T-helper 1 cell treated with Interleukin-12 subunit alpha and Interleukin-12 subunit beta and Interleukin-4 antibody, amounts not matched to agents 30 ng/mL and 1 ng/mL, for 36 hours (primary cell): Measurements from ENCODE around the gene PSEN1. TPM values are rescaled to one million over a fixed set of nuclear protein-coding genes. Genes with fewer than 3 reads are reported as not detected.
"Not testable (repeated sequence)": the region's sequence is repeated elsewhere in the genome, so short reads cannot be mapped to it uniquely, and the experiment has no call there.

Experiments used
- intact Hi-C: fragments of 100-400 bp; cut with micrococcal nuclease; formaldehyde crosslinking; loops from one replicate; pipeline ENCODE4 v1.15.1; 2024
- total RNA-seq: library from RNA; stranded (reverse); gene quantifications from 2 replicates; pipeline ENCODE4 v1.2.3, GENCODE V29; 2022

The PSEN1 gene
- total RNA-seq, 1 donor from 2014 or later: 52.1 TPM

- intact Hi-C loops: no loop called here
These were observed 30.1 kb downstream of the PSEN1 start for GRCh38 chr14:73166399-73166798.

- intact Hi-C loops: no loop called here
These were observed 31.4 kb downstream of the PSEN1 start for GRCh38 chr14:73167727-73168126.

GRCh38 chr14:73168274-73168673 is 32.0 kb downstream of the PSEN1 start:
- intact Hi-C loops: no loop called here

GRCh38 chr14:73168691-73169090 is 32.4 kb downstream of the PSEN1 start:
- intact Hi-C loops: no loop called here

- intact Hi-C loops: not testable (repeated sequence)
These were observed 33.5 kb downstream of the PSEN1 start for GRCh38 chr14:73169855-73170254.

GRCh38 chr14:73170686-73171085 is 34.4 kb downstream of the PSEN1 start:
- intact Hi-C loops: no loop called here

- intact Hi-C loops: no loop called here
These were observed 36.2 kb downstream of the PSEN1 start for GRCh38 chr14:73172500-73172899.

- intact Hi-C loops: loop anchor here (1.0 kb wide), 2 partner anchors 299 to 460 kb away; no protein-coding TSS in a partner anchor
These were observed 36.9 kb downstream of the PSEN1 start for GRCh38 chr14:73173092-73173735.

- intact Hi-C loops: no loop called here
These were observed 40.4 kb downstream of the PSEN1 start for GRCh38 chr14:73176685-73177084.

- intact Hi-C loops: no loop called here
These were observed 44.1 kb downstream of the PSEN1 start for GRCh38 chr14:73180385-73180805.

GRCh38 chr14:73180969-73181368 is 44.7 kb downstream of the PSEN1 start:
- intact Hi-C loops: not testable (repeated sequence)

- intact Hi-C loops: no loop called here
These were observed 52.2 kb downstream of the PSEN1 start for GRCh38 chr14:73188501-73188911.

- intact Hi-C loops: no loop called here
These were observed 53.3 kb downstream of the PSEN1 start for GRCh38 chr14:73189651-73190050.

- intact Hi-C loops: no loop called here
These were observed 55.1 kb downstream of the PSEN1 start for GRCh38 chr14:73191441-73191840.

- intact Hi-C loops: not testable (repeated sequence)
These were observed 58.0 kb downstream of the PSEN1 start for GRCh38 chr14:73194306-73194705.

GRCh38 chr14:73198253-73198652 is 61.9 kb downstream of the PSEN1 start:
- intact Hi-C loops: no loop called here

- intact Hi-C loops: no loop called here
These were observed 67.2 kb downstream of the PSEN1 start for GRCh38 chr14:73203527-73203926.

- intact Hi-C loops: no loop called here
These were observed 71.3 kb downstream of the PSEN1 start for GRCh38 chr14:73207615-73208014.

- intact Hi-C loops: no loop called here
These were observed 72.1 kb downstream of the PSEN1 start for GRCh38 chr14:73208390-73208789.

GRCh38 chr14:73208846-73209245 is 72.5 kb downstream of the PSEN1 start:
- intact Hi-C loops: no loop called here

- intact Hi-C loops: no loop called here
These were observed 73.6 kb downstream of the PSEN1 start for GRCh38 chr14:73209953-73210352.

GRCh38 chr14:73211251-73212040 is 75.1 kb downstream of the PSEN1 start:
- intact Hi-C loops: no loop called here

- intact Hi-C loops: no loop called here
These were observed 79.7 kb downstream of the PSEN1 start for GRCh38 chr14:73216030-73216429.
